Activated CD8-positive, alpha-beta memory T cell treated with anti-CD3 and anti-CD28 coated beads for 1 hour (primary cell): ENCODE results near the gene WNT5B.

Experiments used
- DNase-seq, 2 donors: peaks; one replicate each; pipeline ENCODE4 v3.0.0-alpha.2; 2020; ENCODE audit warnings: low read depth in 1 of 2; ENCODE audit errors: extremely low read depth in 1 of 2

WNT5B gene

GRCh38 chr12:1628666-1629337, at the start of gene WNT5B:
TSS of gene WNT5B (plus strand) at chr12:1629231. CDS start at chr12:1631355, 2,124 bp downstream.
- no peak for DNase-seq

- DNase-seq: no peak
Observed at GRCh38 chr12:1579651-1580435, 49.2 kb upstream of the WNT5B start.

- no peak for DNase-seq
Observed at GRCh38 chr12:1580526-1580925, 48.5 kb upstream of the WNT5B start.

- no peak for DNase-seq
Observed at GRCh38 chr12:1581973-1582708, 46.9 kb upstream of the WNT5B start.

GRCh38 chr12:1582709-1583050, 46.4 kb upstream of the WNT5B start:
- no peak for DNase-seq

GRCh38 chr12:1583421-1584078, 45.5 kb upstream of the WNT5B start:
- peak in 1 of 2 donors; percentile 38 for DNase-seq

- no peak for DNase-seq
Observed at GRCh38 chr12:1584326-1584725, 44.7 kb upstream of the WNT5B start.

GRCh38 chr12:1587927-1588574, 41.0 kb upstream of the WNT5B start:
- DNase-seq: no peak

- no peak for DNase-seq
Observed at GRCh38 chr12:1588575-1588947, 40.5 kb upstream of the WNT5B start.

- DNase-seq: no peak
Observed at GRCh38 chr12:1590221-1590979, 38.6 kb upstream of the WNT5B start.

- no peak for DNase-seq
Observed at GRCh38 chr12:1591034-1591433, 38.0 kb upstream of the WNT5B start.

GRCh38 chr12:1591543-1591942, 37.5 kb upstream of the WNT5B start:
- DNase-seq: no peak

- DNase-seq: peak in 1 of 2 donors; percentile 21
Observed at GRCh38 chr12:1592444-1593173, 36.4 kb upstream of the WNT5B start.

- no peak for DNase-seq
Observed at GRCh38 chr12:1593174-1594005, 35.6 kb upstream of the WNT5B start.

GRCh38 chr12:1594006-1594260, 35.1 kb upstream of the WNT5B start:
- no peak for DNase-seq

- DNase-seq: peak; percentile 72 to 88
Observed at GRCh38 chr12:1594261-1595025, 34.6 kb upstream of the WNT5B start, which contains the start of gene FBXL14. TSS of gene FBXL14 (minus strand) at chr12:1594581. CDS start at chr12:1594066, 515 bp downstream.

GRCh38 chr12:1595026-1595561, 33.9 kb upstream of the WNT5B start:
- no peak for DNase-seq
